BJ (cell line): ENCODE measurements around the gene SELE. TPM values are rescaled to one million over a fixed set of nuclear protein-coding genes. Genes with fewer than 3 reads are reported as not detected.

Experiments used
- CTCF ChIA-PET: fragments of 350-600 bp; formaldehyde crosslinking; extraction: SDS; loops from one replicate; lab custom pipeline; 2021; ENCODE audit warnings: antibody characterized with exemption, inconsistent platforms; lab: Yijun Ruan, JAX
- POLR2A ChIA-PET: fragments of 300-600 bp; sonication (Branson Sonifier 250); formaldehyde crosslinking; extraction: SDS; loops from one replicate; lab custom pipeline; 2021; ENCODE audit warnings: antibody characterized with exemption; lab: Charles Lee
- DNase-seq: peaks from one replicate; pipeline ENCODE4 v3.0.0-alpha.2; 2011; ENCODE audit warnings: low read depth
- H3K27me3 ChIP-seq: 2 replicates; pipeline ENCODE4 v1.6.0; 2011; ENCODE audit warnings: low read length; ENCODE audit not compliant: control insufficient read depth, insufficient read depth
- H3K36me3 ChIP-seq: 2 replicates; pipeline ENCODE4 v1.5.1; 2011; ENCODE audit warnings: low read length; ENCODE audit not compliant: control insufficient read depth, insufficient read depth
- H3K4me3 ChIP-seq: 2 replicates; pipeline ENCODE4 v1.5.1; 2011; ENCODE audit warnings: low read depth, mild to moderate bottlenecking, control low read depth, low read length
- CTCF ChIP-seq: IDR thresholded peaks from 2 replicates; pipeline ENCODE4 v1.5.1; 2011; ENCODE audit warnings: low read depth, mild to moderate bottlenecking, control low read depth, inconsistent platforms, low read length, moderate library complexity; ENCODE audit not compliant: insufficient read depth
- polyA plus RNA-seq: library from polyadenylated mRNA; depleted of rRNA; stranded (reverse); fragments of >200 nt; gene quantifications from 2 replicates; pipeline ENCODE4 v1.2.3, GENCODE V29; 2011; rRNA removed

The SELE gene
- polyA plus RNA-seq, 1 experiment, result not detected

- DNase-seq, result no peak
- Histone ChIP-seq H3K27me3 (no peaks in the 10 kb centered on the region), H3K4me3 (no peak overlapping the region), H3K36me3 (no peaks in the 10 kb centered on the region)
- CTCF ChIA-PET, result no interaction called here
- POLR2A ChIA-PET, result no interaction called here
- no peak for TF ChIP-seq CTCF
These were observed 57.9 kb downstream of the SELE start for GRCh38 chr1:169676001-169676400.

Other genes with a start within 250 kb of the SELE start
- gene SLC19A2, start 248.1 kb downstream of the SELE start, polyA plus RNA-seq, result 3.3 and 4.9 TPM in 2 replicates
- not detected in 2 replicates for gene F5, start 147.6 kb downstream of the SELE start, polyA plus RNA-seq
- not detected in 2 replicates for gene SELP, start 104.0 kb downstream of the SELE start, polyA plus RNA-seq
- 0.05 TPM in 1 of 2 replicates, not detected in the other for gene SELL, start 22.5 kb downstream of the SELE start, polyA plus RNA-seq
- gene METTL18, start 60.8 kb upstream of the SELE start, polyA plus RNA-seq, result 1.4 and 3.6 TPM in 2 replicates
- gene SCYL3, start 159.8 kb upstream of the SELE start, polyA plus RNA-seq, result 6.1 and 9.3 TPM in 2 replicates